GM18858 (cell line): ENCODE measurements around the gene UBA6.

Source experiments
- ATAC-seq: cut with Tn5 transposase; IDR thresholded peaks from one replicate; pipeline ENCODE4 v1.9.1; 2021; ENCODE audit not compliant: unreplicated experiment

UBA6 gene

DNA sequence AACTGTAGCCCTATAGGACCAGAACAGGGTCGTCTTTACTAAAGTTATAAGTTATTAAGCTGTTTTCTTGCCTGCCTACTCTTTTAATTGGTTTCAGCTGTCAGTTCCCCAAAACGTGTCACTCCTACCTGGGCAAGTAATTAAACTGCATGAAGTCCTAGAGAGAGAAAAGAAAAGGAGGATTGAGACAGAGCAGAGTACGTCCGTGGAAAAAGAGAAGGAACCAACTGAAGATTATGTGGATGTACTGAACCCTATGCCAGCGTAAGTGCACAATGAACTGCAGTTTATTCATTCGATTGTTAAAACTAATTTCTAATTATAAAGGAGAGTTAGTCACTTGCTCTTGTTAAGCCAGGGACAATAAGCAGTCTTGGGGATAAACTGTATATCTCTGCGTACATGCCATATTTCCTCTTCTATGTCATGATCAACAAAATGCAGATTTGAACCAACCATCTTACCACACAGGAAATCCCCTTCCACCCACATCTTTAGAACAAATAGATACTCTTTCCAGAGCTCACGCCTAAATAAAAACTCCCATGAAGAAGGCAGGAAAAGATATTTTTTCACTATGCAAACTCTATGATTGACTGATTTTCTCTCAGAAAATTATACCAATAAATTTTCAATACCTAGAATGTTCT, 119.6 kb downstream of the UBA6 start:
- ATAC-seq: peak; percentile 48

DNA sequence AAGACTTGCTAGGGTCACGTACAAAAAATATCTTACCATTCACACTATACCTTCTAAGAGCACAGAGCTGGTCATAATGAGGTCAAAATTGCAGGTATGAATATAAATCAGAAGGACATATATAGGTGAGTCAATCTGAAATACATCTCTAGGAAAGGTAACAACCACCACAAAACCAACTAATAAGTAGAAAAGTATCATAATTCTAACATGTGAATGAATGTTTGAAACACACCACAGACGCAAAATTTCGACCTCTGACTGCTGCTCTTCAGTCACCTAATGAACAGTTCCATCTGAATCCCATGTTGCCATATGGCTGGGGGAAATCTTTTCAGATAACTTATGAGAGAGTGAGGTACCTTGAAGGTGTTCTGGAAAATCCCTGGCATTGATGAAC, 120.4 kb downstream of the UBA6 start:
- ATAC-seq: peak; percentile 34

DNA sequence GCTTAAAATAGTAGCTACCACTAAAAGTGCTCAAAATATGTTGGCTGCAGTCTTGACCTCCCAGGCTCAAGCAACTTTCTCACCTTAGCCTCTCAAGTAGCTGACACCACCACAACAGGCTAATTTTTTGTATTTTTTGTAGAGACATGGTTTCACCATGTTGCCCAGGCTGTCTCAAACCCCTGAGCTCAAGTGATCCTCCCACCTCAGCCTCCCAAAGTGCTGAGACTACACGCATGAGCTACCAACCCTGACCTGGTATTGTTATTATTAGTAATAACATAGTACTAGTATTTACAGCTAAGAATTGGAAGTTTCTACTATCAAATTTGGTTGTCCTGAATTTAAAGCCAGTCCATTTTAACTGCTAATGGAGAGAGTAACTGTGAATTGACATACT, 124.4 kb downstream of the UBA6 start:
- peak; percentile 42 for ATAC-seq

DNA sequence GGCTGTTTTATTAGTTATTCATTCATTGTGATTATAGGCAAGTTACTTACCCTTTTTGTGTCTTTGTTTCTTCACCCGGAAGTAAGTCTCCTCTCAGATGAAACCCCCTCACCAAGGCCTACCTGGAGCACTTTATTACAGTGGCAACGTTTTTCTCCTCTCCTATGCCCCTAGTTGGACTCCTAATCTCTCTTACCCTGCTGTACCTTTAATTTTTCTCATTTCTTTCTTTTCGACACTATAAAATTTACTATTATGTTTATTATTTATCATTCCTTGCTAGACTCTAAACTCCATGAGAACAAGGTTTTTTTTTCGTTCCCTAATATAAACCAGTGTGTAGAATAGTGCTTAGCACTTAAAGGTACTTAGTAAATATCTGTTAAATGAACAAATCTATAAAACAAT, 124.9 kb downstream of the UBA6 start:
- ATAC-seq: no peak

DNA sequence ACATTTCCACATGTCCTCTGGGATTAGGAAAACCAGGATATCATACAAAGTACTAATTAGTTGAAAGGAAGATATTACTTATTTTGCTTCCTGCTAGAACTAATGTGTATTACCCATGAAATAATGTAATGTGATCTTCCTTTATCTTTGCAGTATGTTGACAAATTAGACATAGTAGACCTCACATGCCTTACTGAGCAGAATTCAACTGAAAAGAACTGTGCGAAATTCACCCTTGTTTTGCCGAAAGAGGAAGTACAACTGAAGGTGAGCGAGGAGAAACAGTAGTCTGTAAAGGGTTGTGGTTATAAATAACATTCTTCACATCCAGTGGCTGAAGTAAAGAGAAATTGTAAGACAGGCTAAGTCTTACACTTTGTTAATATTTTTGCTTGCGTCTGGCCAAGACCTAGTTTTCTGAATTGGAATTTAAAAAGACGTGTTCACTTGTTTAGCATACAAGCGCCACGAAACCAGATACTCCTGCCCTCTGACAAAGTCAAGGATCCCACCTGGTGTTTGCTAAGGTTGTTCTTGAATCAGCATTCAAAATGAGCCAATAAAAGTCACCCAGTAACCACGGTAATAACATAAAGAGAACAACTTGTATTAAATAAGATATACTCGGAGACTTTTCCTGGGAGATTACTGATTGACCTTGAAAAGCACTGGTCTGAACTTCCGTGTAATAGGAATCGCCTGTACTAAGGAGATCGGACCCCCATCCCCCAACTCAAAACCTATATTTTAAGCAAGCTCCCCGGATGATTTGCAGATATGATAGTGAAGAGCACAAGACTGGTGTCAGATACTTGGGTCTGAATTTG, 125.5 kb downstream of the UBA6 start:
- ATAC-seq: peak; percentile 90

DNA sequence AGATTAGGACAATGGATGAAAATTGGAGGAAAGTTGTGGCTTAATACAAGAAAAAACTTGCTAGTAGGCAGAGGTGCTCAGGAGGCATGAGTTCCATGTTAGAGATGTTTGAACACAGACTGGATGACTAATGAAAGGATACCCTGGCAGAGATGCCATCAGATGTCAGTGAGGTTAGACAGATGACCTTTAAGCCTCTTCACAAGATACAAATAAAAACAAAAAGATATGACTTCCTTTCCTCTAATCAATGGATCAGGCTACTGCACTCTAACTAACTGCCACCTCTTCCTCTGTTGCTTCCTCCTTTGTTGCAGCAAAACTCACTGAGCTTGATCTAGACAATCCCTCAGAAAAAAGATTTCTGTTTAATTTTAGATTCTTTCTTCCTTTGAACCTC, 127.8 kb downstream of the UBA6 start:
- no peak for ATAC-seq

DNA sequence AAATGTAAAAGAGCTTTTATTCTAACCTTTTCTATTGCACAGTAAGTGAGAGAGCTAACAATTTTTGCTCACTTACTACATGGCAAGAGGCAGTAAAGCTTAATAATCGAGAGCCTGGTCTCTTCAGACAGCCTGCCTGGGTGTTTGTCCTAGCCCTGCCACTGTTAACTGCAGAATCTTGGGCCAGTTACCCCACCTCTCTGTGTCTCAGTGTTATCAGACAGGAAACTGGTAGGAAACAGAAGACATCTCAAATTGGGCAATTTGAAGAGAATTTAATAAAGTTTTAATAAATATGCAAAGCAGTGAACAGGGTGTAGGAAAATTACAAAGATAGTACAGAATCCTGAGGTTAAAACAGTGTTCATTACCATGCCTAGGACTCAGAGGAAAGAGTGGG, 129.0 kb downstream of the UBA6 start:
- ATAC-seq: no peak

DNA sequence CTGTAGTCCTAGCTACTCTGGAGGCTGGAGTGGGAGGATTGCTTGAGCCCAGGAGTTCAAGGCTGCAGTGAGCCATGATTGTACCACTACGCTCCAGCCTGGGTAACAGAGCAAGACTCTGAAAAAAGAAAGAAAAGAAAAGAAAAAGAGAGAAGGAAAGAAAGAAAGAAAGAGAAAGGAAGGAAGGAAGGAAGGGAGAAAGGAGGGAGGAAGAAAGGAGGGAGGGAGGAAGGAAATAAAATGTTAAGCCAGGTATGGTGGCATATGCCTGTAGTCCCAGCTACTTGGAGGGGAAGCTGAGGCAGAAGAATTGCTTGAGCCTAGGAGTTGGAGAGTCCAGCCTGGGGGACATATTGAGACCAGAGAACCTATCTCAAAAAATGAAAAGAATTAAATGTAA, 130.4 kb downstream of the UBA6 start:
- no peak for ATAC-seq

DNA sequence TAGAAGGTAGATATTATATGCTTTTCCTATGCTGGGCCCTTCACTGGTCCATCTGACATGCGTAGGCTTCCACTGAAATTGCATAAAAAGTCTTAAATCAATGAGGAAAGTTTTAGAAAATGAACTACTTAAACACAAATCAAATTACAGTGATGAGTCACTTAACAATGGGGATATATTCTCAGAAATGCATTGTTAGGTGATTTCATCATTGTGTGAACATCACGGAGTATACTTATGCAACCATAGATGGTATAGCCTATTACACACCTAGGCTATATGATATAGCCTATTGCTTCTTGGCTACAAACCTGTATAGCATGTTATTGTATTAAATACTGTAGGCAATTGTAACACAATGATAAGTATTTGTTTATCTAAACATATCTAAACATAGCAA, 132.1 kb downstream of the UBA6 start:
- ATAC-seq: no peak

DNA sequence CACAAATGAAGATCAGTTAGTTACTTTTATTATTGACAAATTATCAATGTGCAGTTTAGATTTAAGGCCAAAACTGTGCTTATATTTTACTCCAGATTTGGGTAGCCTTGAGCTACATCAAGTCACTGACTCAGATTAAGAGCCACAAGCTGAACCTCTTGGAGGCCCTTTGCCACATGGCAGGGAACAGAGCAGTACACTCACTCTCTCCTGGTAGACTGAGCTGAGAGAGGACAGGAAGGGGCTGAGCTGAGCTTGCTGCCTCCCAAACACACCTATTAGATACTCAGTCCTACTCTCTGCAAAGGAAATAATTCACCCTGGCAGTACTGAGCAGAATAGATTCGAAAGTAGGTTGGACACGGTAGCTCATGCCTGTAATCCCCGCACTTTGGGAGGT, 134.6 kb downstream of the UBA6 start:
- ATAC-seq: no peak

DNA sequence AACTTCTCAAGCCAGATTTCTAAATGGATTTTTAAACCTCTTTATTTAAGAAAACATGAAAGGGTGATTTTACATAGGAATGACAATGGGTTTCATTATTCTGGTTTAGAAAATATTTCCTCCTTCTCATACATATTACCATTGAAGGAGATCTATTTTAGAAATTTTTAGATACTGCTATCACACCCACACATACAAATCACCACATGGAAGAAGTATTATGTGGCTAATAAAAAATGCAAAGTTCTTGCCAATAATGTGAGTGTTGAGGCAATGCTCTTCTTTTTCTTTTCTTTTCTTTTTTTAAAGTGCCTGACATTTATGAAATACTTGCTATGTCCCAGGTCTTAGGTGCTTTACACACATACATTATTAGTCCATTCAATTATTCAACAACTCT, 135.7 kb downstream of the UBA6 start:
- ATAC-seq: no peak
